ENCODE data around the gene PIGR. TPM values are rescaled to one million over a fixed set of nuclear protein-coding genes. Genes with fewer than 3 reads are reported as not detected.

PIGR gene
- total RNA-seq, 1 donor from 2014 or later: 1.00 TPM

GRCh38 chr1:206939131-206939530 is 7.1 kb downstream of the PIGR start:
- TF ChIP-seq, protein P1, sequence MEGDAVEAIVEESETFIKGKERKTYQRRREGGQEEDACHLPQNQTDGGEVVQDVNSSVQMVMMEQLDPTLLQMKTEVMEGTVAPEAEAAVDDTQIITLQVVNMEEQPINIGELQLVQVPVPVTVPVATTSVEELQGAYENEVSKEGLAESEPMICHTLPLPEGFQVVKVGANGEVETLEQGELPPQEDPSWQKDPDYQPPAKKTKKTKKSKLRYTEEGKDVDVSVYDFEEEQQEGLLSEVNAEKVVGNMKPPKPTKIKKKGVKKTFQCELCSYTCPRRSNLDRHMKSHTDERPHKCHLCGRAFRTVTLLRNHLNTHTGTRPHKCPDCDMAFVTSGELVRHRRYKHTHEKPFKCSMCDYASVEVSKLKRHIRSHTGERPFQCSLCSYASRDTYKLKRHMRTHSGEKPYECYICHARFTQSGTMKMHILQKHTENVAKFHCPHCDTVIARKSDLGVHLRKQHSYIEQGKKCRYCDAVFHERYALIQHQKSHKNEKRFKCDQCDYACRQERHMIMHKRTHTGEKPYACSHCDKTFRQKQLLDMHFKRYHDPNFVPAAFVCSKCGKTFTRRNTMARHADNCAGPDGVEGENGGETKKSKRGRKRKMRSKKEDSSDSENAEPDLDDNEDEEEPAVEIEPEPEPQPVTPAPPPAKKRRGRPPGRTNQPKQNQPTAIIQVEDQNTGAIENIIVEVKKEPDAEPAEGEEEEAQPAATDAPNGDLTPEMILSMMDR (IDR thresholded peaks at IDR 0.05): no peak
- Mint-ChIP-seq H3K9me3 (no peaks in the 10 kb centered on the region), H3K4me1 (peaks cover 3% of the 10 kb centered on the region), H3K27me3 (peaks cover 4% of the 10 kb centered on the region), H3K27ac (no peak overlapping the region), H3K4me3 (no peak overlapping the region), H3K36me3 (ENCODE audit: low read depth) (no peaks in the 10 kb centered on the region)
- intact Hi-C loops (cut with micrococcal nuclease): no loop called here
- DNase-seq (no peak), ATAC-seq (ENCODE audit: low read depth) (no peak)
- ChIA-PET POLR2A (interaction anchor here (0.6 kb wide), 1 partner anchor 85 kb away, joined by 4 read pairs; no protein-coding TSS in a partner anchor), CTCF (interaction anchor here (0.6 to 15.7 kb wide), 4 partner anchors 24 to 266 kb away, joined by 3 to 383 read pairs (median 7); no protein-coding TSS in a partner anchor)

DNA sequence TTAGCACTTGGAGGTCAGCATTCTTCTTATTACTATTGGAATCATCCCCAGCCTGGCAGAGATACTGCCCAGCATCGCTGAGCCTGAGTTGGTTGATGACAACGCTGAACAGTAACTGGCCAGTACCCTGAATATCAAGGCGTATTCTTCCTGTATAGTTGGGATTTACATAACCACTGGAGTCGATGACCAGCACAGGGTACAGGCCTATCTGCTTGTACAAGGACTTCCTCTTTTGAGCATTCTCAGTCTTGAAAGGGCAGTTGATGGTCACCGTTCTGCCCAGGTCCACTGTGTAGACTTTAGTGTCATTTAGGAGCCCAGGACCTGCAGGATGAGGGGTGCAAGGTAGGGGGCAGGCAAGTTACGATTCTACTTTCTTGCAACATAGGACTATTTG is 8.8 kb downstream of the PIGR start:
- TF ChIP-seq, protein P1 (IDR thresholded peaks at IDR 0.05): no peak
- H3K9me3 Mint-ChIP-seq: no peaks in the 10 kb centered on the region
- peaks cover 16% of the 10 kb centered on the region for H3K4me1 Mint-ChIP-seq
- POLR2A ChIA-PET: interaction anchor here (1.7 kb wide), 1 partner anchor 12 kb away, joined by 6 read pairs; no protein-coding TSS in a partner anchor
- intact Hi-C loops (cut with micrococcal nuclease): no loop called here
- H3K4me3 Mint-ChIP-seq: no peak overlapping the region
- H3K27me3 Mint-ChIP-seq: no peaks in the 10 kb centered on the region
- no peak overlapping the region for H3K27ac Mint-ChIP-seq
- no peak for ATAC-seq (ENCODE audit: low read depth)
- CTCF ChIA-PET: interaction anchor here (1.6 to 15.7 kb wide), 4 partner anchors 22 to 274 kb away, joined by 3 to 383 read pairs (median 4); no protein-coding TSS in a partner anchor
- H3K36me3 Mint-ChIP-seq (ENCODE audit: low read depth): no peaks in the 10 kb centered on the region
- no peak for DNase-seq

- Mint-ChIP-seq H3K4me3 (no peak overlapping the region), H3K27me3 (no peaks in the 10 kb centered on the region), H3K27ac (no peak overlapping the region), H3K36me3 (ENCODE audit: low read depth) (no peaks in the 10 kb centered on the region), H3K9me3 (no peaks in the 10 kb centered on the region), H3K4me1 (peaks cover 34% of the 10 kb centered on the region)
- ChIA-PET CTCF (interaction anchor here (0.8 to 15.7 kb wide), 15 partner anchors 8 to 271 kb away, joined by 3 to 383 read pairs (median 4); partner anchors contain the start of genes FCMR and IL20), POLR2A (interaction anchor here (1.5 kb wide), 1 partner anchor 14 kb away, joined by 5 read pairs; the partner anchor contains the start of gene FCMR)
- TF ChIP-seq, protein P1 (IDR thresholded peaks at IDR 0.05): no peak
- DNase-seq (peak; percentile 41), ATAC-seq (ENCODE audit: low read depth) (no peak)
- intact Hi-C loops (cut with micrococcal nuclease): loop anchor here (1.0 kb wide), 1 partner anchor 47 kb away; no protein-coding TSS in a partner anchor
These were observed 10.7 kb downstream of the PIGR start for GRCh38 chr1:206935491-206936067.

DNA sequence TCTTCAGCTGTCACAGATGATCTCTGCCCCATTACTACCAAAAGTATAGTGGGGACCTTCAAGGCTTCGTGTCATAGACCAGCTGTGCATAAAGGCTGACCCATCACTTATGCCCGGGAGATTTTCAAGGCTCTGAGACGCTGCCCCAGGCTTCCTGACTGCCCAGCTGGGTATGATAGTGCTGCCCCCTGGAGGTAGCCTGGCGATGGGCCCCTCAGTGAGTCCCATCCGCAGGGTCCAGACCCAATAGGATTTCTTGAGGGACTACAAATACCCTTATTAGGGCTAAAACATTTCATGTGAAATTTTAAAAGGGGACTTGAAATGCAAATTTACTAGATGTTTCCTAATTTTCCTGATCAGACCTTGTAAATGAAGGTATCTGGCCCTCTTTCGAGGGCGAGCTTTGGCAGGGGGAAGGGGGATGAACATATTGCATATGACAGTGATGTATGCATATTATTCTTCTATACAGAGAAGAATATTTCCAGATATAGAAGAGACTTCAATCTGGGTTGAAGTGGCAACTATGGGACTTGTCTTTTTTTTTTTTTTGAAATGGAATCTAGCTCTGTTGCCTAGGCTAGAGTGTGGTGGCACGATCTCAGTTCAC is 12.8 kb downstream of the PIGR start:
- H3K9me3 Mint-ChIP-seq: no peaks in the 10 kb centered on the region
- ChIA-PET POLR2A (interaction anchor here (1.1 to 10.2 kb wide), 4 partner anchors 8 to 28 kb away, joined by 6 to 267 read pairs (median 14); partner anchors contain the start of gene FCMR), CTCF (interaction anchor here (0.6 to 15.7 kb wide), 32 partner anchors 8 to 566 kb away, joined by 3 to 383 read pairs (median 4); partner anchors contain the start of genes DYRK3, EIF2D, FCAMR and FCMR)
- no peaks in the 10 kb centered on the region for H3K36me3 Mint-ChIP-seq (ENCODE audit: low read depth)
- ATAC-seq (ENCODE audit: low read depth) (no peak), DNase-seq (peak; percentile 58)
- TF ChIP-seq, protein P1 (IDR thresholded peaks at IDR 0.05): no peak
- intact Hi-C loops (cut with micrococcal nuclease): loop anchor here (1.0 to 2.0 kb wide), 6 partner anchors 21 to 207 kb away; partner anchors contain the start of gene IL20
- peak overlapping the region; percentile 99 for H3K27ac Mint-ChIP-seq
- no peak overlapping the region for H3K4me3 Mint-ChIP-seq
- H3K27me3 Mint-ChIP-seq: no peaks in the 10 kb centered on the region
- H3K4me1 Mint-ChIP-seq: peaks cover 55% of the 10 kb centered on the region
